Measurements from ENCODE around the gene RARB.

Gene RARB

DNA sequence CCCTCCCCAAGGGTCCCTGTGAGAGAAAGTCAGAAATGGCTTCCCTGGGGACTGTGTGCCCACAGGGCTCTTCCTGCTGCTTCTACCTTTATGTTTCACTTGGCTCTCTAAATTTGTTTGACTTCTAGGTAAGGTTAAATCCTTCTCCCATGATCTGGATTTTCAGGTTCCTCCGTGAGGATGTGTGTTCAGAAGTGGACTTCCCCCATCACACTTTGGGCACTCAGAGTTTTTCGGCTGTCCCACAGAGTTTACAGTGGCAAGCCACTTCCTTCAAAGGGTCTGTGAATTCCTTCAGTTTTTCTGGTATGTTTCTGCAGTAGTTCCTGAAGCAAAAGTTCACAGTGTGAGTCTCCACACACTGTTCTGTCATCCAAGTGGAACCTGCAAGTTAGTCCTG, 30.9 kb upstream of the RARB start:
- TF ChIP-seq ZFP30 (CRISPR knock-in tag; IDR thresholded peaks at IDR 0.05): no peak
- TF ChIP-seq, protein P1, sequence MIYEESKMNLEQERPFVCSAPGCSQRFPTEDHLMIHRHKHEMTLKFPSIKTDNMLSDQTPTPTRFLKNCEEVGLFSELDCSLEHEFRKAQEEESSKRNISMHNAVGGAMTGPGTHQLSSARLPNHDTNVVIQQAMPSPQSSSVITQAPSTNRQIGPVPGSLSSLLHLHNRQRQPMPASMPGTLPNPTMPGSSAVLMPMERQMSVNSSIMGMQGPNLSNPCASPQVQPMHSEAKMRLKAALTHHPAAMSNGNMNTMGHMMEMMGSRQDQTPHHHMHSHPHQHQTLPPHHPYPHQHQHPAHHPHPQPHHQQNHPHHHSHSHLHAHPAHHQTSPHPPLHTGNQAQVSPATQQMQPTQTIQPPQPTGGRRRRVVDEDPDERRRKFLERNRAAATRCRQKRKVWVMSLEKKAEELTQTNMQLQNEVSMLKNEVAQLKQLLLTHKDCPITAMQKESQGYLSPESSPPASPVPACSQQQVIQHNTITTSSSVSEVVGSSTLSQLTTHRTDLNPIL (CRISPR knock-in tag; IDR thresholded peaks at IDR 0.05; ENCODE audit: low read depth): no peak
- ATAC-seq: no peak

GRCh38 chr3:25400587-25400986, 27.5 kb upstream of the RARB start:
- TF ChIP-seq RARB (CRISPR knock-in tag; IDR thresholded peaks at IDR 0.05) (no peak), ZNF8 (CRISPR knock-in tag; IDR thresholded peaks at IDR 0.05) (no peak), PATZ1 (CRISPR knock-in tag; IDR thresholded peaks at IDR 0.05; ENCODE audit: borderline replicate concordance) (no peak), SNAI2 (CRISPR knock-in tag; IDR thresholded peaks at IDR 0.05) (no peak), ESRRG (CRISPR knock-in tag; IDR thresholded peaks at IDR 0.05) (no peak), POU6F1 (CRISPR knock-in tag; IDR thresholded peaks at IDR 0.05; ENCODE audit: borderline replicate concordance, low read depth) (no peak), TCF4 (CRISPR knock-in tag; IDR thresholded peaks at IDR 0.05; ENCODE audit: borderline replicate concordance) (no peak), CSRNP3 (CRISPR knock-in tag; IDR thresholded peaks at IDR 0.05) (no peak), BACH2 (CRISPR knock-in tag; IDR thresholded peaks at IDR 0.05; ENCODE audit: borderline replicate concordance) (no peak), ZFP3 (CRISPR knock-in tag; IDR thresholded peaks at IDR 0.05) (no peak), ARNTL (CRISPR knock-in tag; IDR thresholded peaks at IDR 0.05; ENCODE audit: borderline replicate concordance, low read depth) (no peak), OSR1 (CRISPR knock-in tag; IDR thresholded peaks at IDR 0.05) (no peak), ISL1 (CRISPR knock-in tag; IDR thresholded peaks at IDR 0.05) (no peak)
- TF ChIP-seq, protein P1 (CRISPR knock-in tag; IDR thresholded peaks at IDR 0.05; ENCODE audit: low read depth): no peak
- TF ChIP-seq, protein P2, sequence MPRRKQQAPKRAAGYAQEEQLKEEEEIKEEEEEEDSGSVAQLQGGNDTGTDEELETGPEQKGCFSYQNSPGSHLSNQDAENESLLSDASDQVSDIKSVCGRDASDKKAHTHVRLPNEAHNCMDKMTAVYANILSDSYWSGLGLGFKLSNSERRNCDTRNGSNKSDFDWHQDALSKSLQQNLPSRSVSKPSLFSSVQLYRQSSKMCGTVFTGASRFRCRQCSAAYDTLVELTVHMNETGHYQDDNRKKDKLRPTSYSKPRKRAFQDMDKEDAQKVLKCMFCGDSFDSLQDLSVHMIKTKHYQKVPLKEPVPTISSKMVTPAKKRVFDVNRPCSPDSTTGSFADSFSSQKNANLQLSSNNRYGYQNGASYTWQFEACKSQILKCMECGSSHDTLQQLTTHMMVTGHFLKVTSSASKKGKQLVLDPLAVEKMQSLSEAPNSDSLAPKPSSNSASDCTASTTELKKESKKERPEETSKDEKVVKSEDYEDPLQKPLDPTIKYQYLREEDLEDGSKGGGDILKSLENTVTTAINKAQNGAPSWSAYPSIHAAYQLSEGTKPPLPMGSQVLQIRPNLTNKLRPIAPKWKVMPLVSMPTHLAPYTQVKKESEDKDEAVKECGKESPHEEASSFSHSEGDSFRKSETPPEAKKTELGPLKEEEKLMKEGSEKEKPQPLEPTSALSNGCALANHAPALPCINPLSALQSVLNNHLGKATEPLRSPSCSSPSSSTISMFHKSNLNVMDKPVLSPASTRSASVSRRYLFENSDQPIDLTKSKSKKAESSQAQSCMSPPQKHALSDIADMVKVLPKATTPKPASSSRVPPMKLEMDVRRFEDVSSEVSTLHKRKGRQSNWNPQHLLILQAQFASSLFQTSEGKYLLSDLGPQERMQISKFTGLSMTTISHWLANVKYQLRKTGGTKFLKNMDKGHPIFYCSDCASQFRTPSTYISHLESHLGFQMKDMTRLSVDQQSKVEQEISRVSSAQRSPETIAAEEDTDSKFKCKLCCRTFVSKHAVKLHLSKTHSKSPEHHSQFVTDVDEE (CRISPR knock-in tag; IDR thresholded peaks at IDR 0.05): no peak
- ATAC-seq: no peak

DNA sequence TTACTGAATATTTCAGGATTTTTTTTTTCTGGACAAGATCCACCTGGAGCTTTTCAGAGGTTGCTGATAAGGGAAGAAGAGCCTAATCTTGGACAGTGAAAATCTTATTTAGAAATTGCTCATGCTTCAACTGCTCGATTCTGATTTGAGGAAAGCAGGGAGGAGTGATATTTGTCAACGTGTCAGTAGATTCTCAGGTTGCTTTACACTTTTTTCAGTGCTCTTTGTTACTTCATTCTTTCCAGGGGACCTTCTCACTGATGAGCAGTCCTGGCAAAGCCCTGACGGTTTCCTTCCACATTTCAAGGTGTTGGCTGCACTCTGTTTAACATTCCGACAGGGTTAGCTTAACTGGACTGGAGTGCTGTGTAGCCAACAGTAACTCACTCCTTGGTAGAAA, 24.1 kb upstream of the RARB start:
- no peak for ATAC-seq
- no peak for TF ChIP-seq PPARA (CRISPR knock-in tag; IDR thresholded peaks at IDR 0.05; ENCODE audit: borderline replicate concordance)
- no peak for TF ChIP-seq TOX (CRISPR knock-in tag; IDR thresholded peaks at IDR 0.05; ENCODE audit: borderline replicate concordance)
- TF ChIP-seq OSR1 (CRISPR knock-in tag; IDR thresholded peaks at IDR 0.05): no peak
- TF ChIP-seq SNAI2 (CRISPR knock-in tag; IDR thresholded peaks at IDR 0.05): no peak
- no peak for TF ChIP-seq ZFP3 (CRISPR knock-in tag; IDR thresholded peaks at IDR 0.05)
- no peak for TF ChIP-seq CSDC2 (CRISPR knock-in tag; IDR thresholded peaks at IDR 0.05)
- no peak for TF ChIP-seq ZFP30 (CRISPR knock-in tag; IDR thresholded peaks at IDR 0.05)
- TF ChIP-seq PATZ1 (CRISPR knock-in tag; IDR thresholded peaks at IDR 0.05; ENCODE audit: borderline replicate concordance): no peak
- TF ChIP-seq POU6F1 (CRISPR knock-in tag; IDR thresholded peaks at IDR 0.05; ENCODE audit: borderline replicate concordance, low read depth): no peak
- no peak for TF ChIP-seq ZC3H10 (CRISPR knock-in tag; IDR thresholded peaks at IDR 0.05)
- no peak for TF ChIP-seq ESRRG (CRISPR knock-in tag; IDR thresholded peaks at IDR 0.05)
- no peak for TF ChIP-seq ZNF565 (CRISPR knock-in tag; conservative IDR thresholded peaks at IDR 0.05; ENCODE audit: low read depth)
- no peak for TF ChIP-seq RARB (CRISPR knock-in tag; IDR thresholded peaks at IDR 0.05)
- TF ChIP-seq ARNTL (CRISPR knock-in tag; IDR thresholded peaks at IDR 0.05; ENCODE audit: borderline replicate concordance, low read depth): no peak
- no peak for TF ChIP-seq TCF4 (CRISPR knock-in tag; IDR thresholded peaks at IDR 0.05; ENCODE audit: borderline replicate concordance)
- TF ChIP-seq CSRNP3 (CRISPR knock-in tag; IDR thresholded peaks at IDR 0.05): no peak
- TF ChIP-seq BACH2 (CRISPR knock-in tag; IDR thresholded peaks at IDR 0.05; ENCODE audit: borderline replicate concordance): no peak

Measured in SK-N-SH treated with all-trans-retinoic acid at 6 μM for 48 hours (cell line).